HG03520 (cell line): ENCODE results near the gene TRPM6.
"Not testable (repeated sequence)": the region's sequence is repeated elsewhere in the genome, so short reads cannot be mapped to it uniquely, and the experiment has no call there.

ENCODE experiments used
- ATAC-seq: cut with Tn5 transposase; IDR thresholded peaks from one replicate; pipeline ENCODE4 v1.9.1; 2021; ENCODE audit warnings: mild to moderate bottlenecking, moderate library complexity; ENCODE audit not compliant: unreplicated experiment

The TRPM6 gene

DNA sequence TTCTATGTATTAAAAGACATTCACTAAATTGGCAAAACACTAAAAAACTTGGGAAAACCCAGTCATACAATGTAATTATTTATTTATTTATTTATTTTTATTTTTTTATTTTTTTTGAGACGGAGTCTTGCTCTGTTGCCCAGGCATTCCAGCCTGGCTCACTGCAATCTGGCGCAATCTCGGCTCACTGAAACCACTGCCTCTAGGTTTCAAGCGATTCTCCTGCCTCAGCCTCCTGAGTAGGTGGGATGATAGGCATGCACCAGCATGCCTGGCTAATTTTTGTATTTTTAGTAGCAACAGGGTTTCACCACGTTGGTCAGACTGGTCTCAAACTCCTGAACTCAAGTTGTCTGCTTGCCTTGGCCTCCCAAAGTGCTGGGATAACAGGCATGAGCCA is 27.5 kb downstream of the TRPM6 start:
- not testable (repeated sequence) for ATAC-seq

- no peak for ATAC-seq
Observed at GRCh38 chr9:74859786-74860185, 27.9 kb downstream of the TRPM6 start.

DNA sequence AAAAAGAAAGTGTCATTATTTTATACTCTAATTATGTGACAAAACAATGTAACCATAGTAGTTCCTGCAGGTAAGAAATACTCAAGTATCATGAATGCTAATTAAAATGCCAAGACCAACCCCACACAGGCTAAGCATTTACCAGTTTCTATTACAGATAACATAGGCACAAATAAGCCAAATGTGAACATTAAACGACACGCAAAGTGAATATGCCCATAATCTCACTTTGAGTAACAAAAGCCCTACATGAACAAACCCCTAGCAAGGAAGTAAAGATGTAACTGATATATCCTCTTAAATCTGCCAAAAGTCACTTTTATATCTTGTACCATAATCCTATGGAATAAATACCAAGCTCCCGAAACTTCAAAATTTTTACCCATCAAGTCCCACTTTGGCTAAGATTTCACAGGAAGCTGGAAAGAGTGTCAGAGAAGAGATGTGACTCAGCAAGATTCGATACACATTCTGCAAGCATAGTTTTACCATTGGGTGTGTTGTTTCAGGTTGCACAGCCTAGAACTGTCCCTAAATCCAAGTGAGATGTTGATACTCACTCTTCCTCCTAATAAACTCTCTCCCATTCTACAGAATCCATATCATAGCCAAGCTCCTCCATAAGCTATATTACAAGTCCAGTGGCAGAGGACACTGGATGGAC is 28.8 kb downstream of the TRPM6 start:
- ATAC-seq = no peak

- no peak for ATAC-seq
Observed at GRCh38 chr9:74856989-74857388, 30.7 kb downstream of the TRPM6 start.

DNA sequence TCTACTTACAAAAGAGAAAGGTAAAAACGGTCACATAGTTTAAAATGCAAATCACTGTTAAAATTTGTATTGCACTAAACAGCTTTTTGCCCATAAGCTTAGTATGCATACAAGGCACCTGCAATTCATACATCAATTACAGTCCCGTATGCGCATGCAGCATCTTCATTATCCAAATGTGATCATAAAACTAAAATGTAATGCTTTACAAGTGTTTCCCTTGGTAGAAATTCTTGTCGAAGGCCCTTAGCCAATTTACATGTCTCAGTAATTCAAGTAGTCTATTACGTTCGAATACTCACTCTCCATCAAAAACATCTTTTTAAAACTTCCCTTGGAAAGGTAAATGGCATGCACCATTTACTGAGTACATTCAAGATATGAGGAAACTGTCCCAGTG is 32.6 kb downstream of the TRPM6 start:
- no peak for ATAC-seq

- ATAC-seq = not testable (repeated sequence)
Observed at GRCh38 chr9:74853024-74853423, 34.7 kb downstream of the TRPM6 start.

DNA sequence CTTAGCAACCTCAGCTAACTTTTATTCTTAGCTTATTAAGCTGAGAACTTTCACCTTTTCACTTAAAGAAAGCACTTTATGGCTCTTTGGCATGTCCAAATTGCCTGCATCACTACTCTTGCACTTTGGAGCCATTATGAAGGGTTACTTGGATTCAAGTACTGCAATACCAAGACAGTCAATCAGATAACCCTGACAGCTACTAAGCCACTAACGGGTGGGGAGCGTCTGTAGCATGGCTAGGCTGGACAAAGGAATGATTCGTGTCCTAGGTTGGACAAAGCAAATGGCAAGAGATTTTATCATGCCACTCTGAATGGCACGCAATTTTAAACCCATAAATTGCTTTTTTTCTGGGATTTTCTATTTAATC is 39.6 kb downstream of the TRPM6 start:
- ATAC-seq = no peak

- no peak for ATAC-seq
Observed at GRCh38 chr9:74847478-74848152, 40.1 kb downstream of the TRPM6 start.

DNA sequence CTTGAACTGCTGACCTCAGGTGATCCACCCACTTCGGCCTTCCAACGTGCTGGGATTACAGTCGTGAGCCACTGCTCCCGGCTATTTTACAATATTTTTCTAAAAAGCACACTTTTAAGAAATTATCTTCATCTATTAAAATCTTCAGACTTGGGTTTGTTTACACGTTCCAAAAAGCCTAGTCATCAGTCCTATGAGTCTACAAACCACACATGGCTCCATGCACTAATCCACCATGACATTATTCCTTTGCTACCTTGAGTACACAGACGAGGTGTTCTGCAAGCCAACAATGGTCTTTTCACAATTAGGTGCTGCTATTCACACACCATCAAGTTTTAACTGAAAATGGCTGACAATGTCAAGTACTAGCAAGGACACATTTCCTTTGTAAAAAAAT is 41.0 kb downstream of the TRPM6 start:
- ATAC-seq = no peak

- no peak for ATAC-seq
Observed at GRCh38 chr9:74838351-74838750, 49.4 kb downstream of the TRPM6 start.

- no peak for ATAC-seq
Observed at GRCh38 chr9:74824654-74825053, 63.1 kb downstream of the TRPM6 start.

GRCh38 chr9:74821636-74822035 is 66.1 kb downstream of the TRPM6 start:
- no peak for ATAC-seq

- ATAC-seq = no peak
Observed at GRCh38 chr9:74817816-74818215, 69.9 kb downstream of the TRPM6 start.

- ATAC-seq = no peak
Observed at GRCh38 chr9:74817281-74817810, 70.4 kb downstream of the TRPM6 start.

DNA sequence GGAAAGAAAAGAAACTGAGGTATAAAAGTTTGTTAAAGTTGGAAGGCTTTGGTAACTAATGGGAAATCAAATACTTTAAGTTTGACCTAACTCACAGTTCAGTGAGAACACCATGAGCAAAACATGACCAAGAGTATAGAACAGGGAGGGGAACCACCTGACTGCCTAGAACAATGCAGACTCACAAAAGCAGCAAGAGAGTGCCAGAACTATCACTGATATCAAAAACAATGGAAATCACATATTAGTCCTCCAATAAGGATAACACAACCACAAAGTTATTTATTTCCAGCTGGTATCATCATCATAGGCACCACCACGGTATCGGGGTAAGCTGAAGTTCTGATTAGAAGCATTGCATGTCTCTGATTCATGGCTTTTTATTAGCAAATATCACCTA is 77.5 kb downstream of the TRPM6 start:
- ATAC-seq = no peak

- no peak for ATAC-seq
Observed at GRCh38 chr9:74804018-74804385, 83.7 kb downstream of the TRPM6 start.

- ATAC-seq = no peak
Observed at GRCh38 chr9:74803376-74804017, 84.2 kb downstream of the TRPM6 start.

DNA sequence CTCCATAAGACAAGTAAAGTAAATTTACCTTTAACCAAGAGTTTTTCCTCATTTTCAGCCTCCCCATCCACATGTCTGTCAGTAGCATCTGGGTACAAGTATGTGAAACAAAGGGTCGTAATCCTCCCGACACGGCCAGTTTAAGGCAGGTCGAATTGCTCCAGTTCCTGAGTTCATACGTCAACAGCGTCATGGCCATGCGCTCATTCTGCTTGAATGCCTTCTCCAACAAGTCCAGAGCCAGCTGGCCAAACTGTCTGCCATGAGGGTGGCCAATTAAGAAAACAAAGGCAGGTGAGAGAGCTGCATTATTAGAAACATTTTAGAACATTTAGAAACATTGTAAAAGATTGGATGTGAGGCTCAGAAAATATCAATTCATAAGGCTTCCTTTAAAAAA is 87.5 kb downstream of the TRPM6 start:
- no peak for ATAC-seq

- ATAC-seq = no peak
Observed at GRCh38 chr9:74795803-74796202, 91.9 kb downstream of the TRPM6 start.

DNA sequence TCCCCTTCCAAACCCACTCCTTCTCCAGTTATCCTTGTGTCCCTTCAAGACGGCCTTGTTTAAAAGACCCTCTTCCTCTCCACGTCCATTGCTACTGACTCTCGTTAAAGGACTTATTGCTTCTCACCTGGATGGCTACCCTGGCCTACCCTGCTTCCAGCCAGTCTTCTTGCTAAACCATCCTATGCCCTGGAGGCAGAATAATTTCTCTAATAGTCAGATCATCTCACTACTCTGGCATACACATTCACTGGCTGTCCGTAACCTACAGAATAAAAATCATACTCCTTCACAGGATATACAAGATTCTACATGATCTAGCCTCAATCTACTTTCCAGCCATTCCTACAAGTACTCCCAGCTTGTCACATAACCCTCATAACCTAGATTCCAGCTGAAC is 92.6 kb downstream of the TRPM6 start:
- no peak for ATAC-seq

DNA sequence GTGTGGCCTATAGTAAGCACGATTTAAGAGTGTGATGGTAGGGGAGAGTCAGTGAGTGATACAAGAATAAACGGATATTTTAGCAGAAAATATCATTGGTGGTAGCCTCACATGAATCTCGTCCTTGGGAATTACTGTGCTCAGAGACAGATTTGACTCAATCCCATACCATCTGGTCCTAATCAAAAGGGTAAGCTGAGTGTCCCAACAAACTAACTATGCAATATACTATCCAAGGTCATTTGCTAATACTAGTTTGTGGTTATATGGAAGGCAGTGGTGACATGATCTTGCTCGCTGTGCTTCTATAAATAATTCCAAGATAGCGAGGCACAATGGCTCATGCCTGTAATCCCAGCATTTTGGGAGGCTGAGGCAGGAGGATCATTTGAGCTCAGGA is 103.2 kb downstream of the TRPM6 start:
- no peak for ATAC-seq

GRCh38 chr9:74783408-74783807 is 104.3 kb downstream of the TRPM6 start:
- no peak for ATAC-seq
